ENCODE results near the gene PNPLA5. TPM values are rescaled to one million over a fixed set of nuclear protein-coding genes. Genes with fewer than 3 reads are reported as not detected.

The PNPLA5 gene
- total RNA-seq, 1 donor from 2014 or later = not detected

- Mint-ChIP-seq H3K9me3 (ENCODE audit: unreplicated experiment) (no peaks in the 10 kb centered on the region), H3K27me3 (ENCODE audit: unreplicated experiment) (no peaks in the 10 kb centered on the region), H3K4me1 (ENCODE audit: unreplicated experiment) (peaks cover 15% of the 10 kb centered on the region), H3K27ac (ENCODE audit: unreplicated experiment) (no peak overlapping the region), H3K4me3 (ENCODE audit: unreplicated experiment) (no peak overlapping the region), H3K36me3 (ENCODE audit: unreplicated experiment) (peaks cover 1% of the 10 kb centered on the region)
- DNase-seq (ENCODE audit: extremely low spot score, unreplicated experiment) = no peak
- no peak for TF ChIP-seq CTCF (IDR thresholded peaks at IDR 0.05)
Observed at GRCh38 chr22:43926349-43926710, 34.5 kb upstream of the PNPLA5 start.

- H3K27ac Mint-ChIP-seq (ENCODE audit: unreplicated experiment) = peak overlapping the region; percentile 15
- H3K4me1 Mint-ChIP-seq (ENCODE audit: unreplicated experiment) = peaks cover 21% of the 10 kb centered on the region
- no peak for DNase-seq (ENCODE audit: extremely low spot score, unreplicated experiment)
Observed at GRCh38 chr22:43925433-43926348, 33.9 kb upstream of the PNPLA5 start.

DNA sequence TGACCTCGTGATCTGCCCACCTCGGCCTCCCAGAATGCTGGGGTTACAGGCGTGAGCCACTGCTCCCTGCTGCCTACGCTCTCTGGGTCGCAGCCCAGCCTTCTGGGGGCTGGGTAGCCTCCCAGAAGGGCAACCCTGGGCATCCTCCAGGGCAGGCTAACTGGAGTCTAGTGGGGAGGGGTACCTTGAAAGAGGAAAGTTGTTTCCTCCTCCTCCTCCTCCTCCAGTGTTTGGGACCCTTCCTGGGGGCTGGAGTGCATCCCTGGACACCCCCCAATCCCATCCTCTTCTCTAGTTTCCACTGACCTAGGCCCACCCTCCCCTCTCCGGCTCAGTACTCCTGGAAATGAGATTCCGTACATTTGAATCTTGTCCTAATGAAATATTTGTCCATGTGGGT is 33.1 kb upstream of the PNPLA5 start:
- Mint-ChIP-seq H3K27ac (ENCODE audit: unreplicated experiment) (peak overlapping the region; percentile 15), H3K27me3 (ENCODE audit: unreplicated experiment) (no peaks in the 10 kb centered on the region), H3K4me1 (ENCODE audit: unreplicated experiment) (peaks cover 21% of the 10 kb centered on the region), H3K4me3 (ENCODE audit: unreplicated experiment) (peak overlapping the region; percentile 73), H3K9me3 (ENCODE audit: unreplicated experiment) (no peaks in the 10 kb centered on the region), H3K36me3 (ENCODE audit: unreplicated experiment) (no peaks in the 10 kb centered on the region)
- no peak for DNase-seq (ENCODE audit: extremely low spot score, unreplicated experiment)
- no peak for TF ChIP-seq CTCF (IDR thresholded peaks at IDR 0.05)

More at GRCh38 chr22:43925433-43926348, 33.9 kb upstream of the PNPLA5 start:
- Mint-ChIP-seq H3K27me3 (ENCODE audit: unreplicated experiment) (no peaks in the 10 kb centered on the region), H3K36me3 (ENCODE audit: unreplicated experiment) (no peaks in the 10 kb centered on the region), H3K4me3 (ENCODE audit: unreplicated experiment) (peak overlapping the region; percentile 73), H3K9me3 (ENCODE audit: unreplicated experiment) (no peaks in the 10 kb centered on the region)
- no peak for TF ChIP-seq CTCF (IDR thresholded peaks at IDR 0.05)

- peak; percentile 36 for TF ChIP-seq CTCF (IDR thresholded peaks at IDR 0.05)
- Mint-ChIP-seq H3K4me3 (ENCODE audit: unreplicated experiment) (peak within 1 kb of the TSS; percentile 78), H3K27me3 (ENCODE audit: unreplicated experiment) (no peaks in the 10 kb centered on the region), H3K36me3 (ENCODE audit: unreplicated experiment) (no peaks in the 10 kb centered on the region), H3K4me1 (ENCODE audit: unreplicated experiment) (peaks cover 23% of the 10 kb centered on the region), H3K27ac (ENCODE audit: unreplicated experiment) (peak within 1 kb of the TSS; percentile 74), H3K9me3 (ENCODE audit: unreplicated experiment) (no peaks in the 10 kb centered on the region)
- DNase-seq (ENCODE audit: extremely low spot score, unreplicated experiment) = peak; percentile 93
Observed at GRCh38 chr22:43923631-43924464, 32.0 kb upstream of the PNPLA5 start, which contains the start of gene PNPLA3. Gene PNPLA3, plus strand, starts transcription at chr22:43923805. Its CDS starts 107 bp downstream, at chr22:43923912.
